ENCODE data around the gene ZNF385B. TPM values are rescaled to one million over a fixed set of nuclear protein-coding genes. Genes with fewer than 3 reads are reported as not detected.
A peak's percentile ranks its signal among the peaks of the same experiment; 100 is the strongest.

The ZNF385B gene
- total RNA-seq, 1 donor, result 1.1 TPM

DNA sequence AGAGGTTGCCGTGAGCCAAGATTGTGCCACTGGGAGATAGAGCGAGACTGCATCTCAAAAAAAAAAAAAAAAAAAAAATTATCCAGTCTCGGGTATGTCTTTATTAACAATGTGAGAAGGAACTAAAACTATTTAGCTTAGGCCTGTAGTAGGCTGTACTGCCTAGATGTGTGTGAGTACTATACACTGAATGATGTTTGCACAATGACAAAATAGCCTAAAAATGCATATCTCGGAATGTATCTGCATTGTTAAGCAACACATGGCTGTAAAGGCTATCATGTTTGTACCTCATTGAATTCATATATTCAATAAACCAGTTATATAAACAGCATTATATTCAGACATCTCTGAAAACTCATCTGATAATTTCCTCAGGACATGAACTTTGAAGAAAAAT, 405.6 kb downstream of the ZNF385B start:
- Histone ChIP-seq H3K4me3 (ENCODE audit: insufficient read depth, low read length) (no peak overlapping the region), H3K27ac (ENCODE audit: low read depth, low read length) (peak overlapping the region; percentile 68), H3K79me2 (ENCODE audit: insufficient read depth, low read length) (no peaks in the 10 kb centered on the region), H3K4me1 (ENCODE audit: insufficient read depth, low read length) (peaks cover 29% of the 10 kb centered on the region), H3K4me2 (ENCODE audit: insufficient read depth, low read length) (no peak overlapping the region), H3K36me3 (ENCODE audit: insufficient read depth, low read length) (no peaks in the 10 kb centered on the region), H4K20me1 (ENCODE audit: insufficient read depth, low read length) (no peaks in the 10 kb centered on the region), H2AFZ (ENCODE audit: low read length) (no peak overlapping the region), H3K9me3 (ENCODE audit: low read depth, low read length) (peaks cover 2% of the 10 kb centered on the region), H3K27me3 (ENCODE audit: insufficient read depth, low read length) (no peaks in the 10 kb centered on the region)
- TF ChIP-seq, protein P1, sequence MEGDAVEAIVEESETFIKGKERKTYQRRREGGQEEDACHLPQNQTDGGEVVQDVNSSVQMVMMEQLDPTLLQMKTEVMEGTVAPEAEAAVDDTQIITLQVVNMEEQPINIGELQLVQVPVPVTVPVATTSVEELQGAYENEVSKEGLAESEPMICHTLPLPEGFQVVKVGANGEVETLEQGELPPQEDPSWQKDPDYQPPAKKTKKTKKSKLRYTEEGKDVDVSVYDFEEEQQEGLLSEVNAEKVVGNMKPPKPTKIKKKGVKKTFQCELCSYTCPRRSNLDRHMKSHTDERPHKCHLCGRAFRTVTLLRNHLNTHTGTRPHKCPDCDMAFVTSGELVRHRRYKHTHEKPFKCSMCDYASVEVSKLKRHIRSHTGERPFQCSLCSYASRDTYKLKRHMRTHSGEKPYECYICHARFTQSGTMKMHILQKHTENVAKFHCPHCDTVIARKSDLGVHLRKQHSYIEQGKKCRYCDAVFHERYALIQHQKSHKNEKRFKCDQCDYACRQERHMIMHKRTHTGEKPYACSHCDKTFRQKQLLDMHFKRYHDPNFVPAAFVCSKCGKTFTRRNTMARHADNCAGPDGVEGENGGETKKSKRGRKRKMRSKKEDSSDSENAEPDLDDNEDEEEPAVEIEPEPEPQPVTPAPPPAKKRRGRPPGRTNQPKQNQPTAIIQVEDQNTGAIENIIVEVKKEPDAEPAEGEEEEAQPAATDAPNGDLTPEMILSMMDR (IDR thresholded peaks at IDR 0.05; ENCODE audit: extremely low read depth, low read depth, low read length), result no peak
- no peak for DNase-seq (ENCODE audit: insufficient read length, low spot score, missing footprints)

- no peak overlapping the region for H3K4me2 ChIP-seq (ENCODE audit: insufficient read depth, low read length)
- H3K4me3 ChIP-seq (ENCODE audit: insufficient read depth, low read length), result no peak overlapping the region
- no peaks in the 10 kb centered on the region for H4K20me1 ChIP-seq (ENCODE audit: insufficient read depth, low read length)
- H3K79me2 ChIP-seq (ENCODE audit: insufficient read depth, low read length), result no peaks in the 10 kb centered on the region
- H3K9me3 ChIP-seq (ENCODE audit: low read depth, low read length), result no peaks in the 10 kb centered on the region
- H3K27ac ChIP-seq (ENCODE audit: low read depth, low read length), result peak overlapping the region; percentile 68
- no peak for DNase-seq (ENCODE audit: insufficient read length, low spot score, missing footprints)
- peak overlapping the region; percentile 37 for H2AFZ ChIP-seq (ENCODE audit: low read length)
- H3K27me3 ChIP-seq (ENCODE audit: insufficient read depth, low read length), result no peaks in the 10 kb centered on the region
- H3K4me1 ChIP-seq (ENCODE audit: insufficient read depth, low read length), result peaks cover 24% of the 10 kb centered on the region
- TF ChIP-seq, protein P1 (IDR thresholded peaks at IDR 0.05; ENCODE audit: extremely low read depth, low read depth, low read length), result no peak
- no peaks in the 10 kb centered on the region for H3K36me3 ChIP-seq (ENCODE audit: insufficient read depth, low read length)
Observed at GRCh38 chr2:179455172-179455524, 406.3 kb downstream of the ZNF385B start.

DNA sequence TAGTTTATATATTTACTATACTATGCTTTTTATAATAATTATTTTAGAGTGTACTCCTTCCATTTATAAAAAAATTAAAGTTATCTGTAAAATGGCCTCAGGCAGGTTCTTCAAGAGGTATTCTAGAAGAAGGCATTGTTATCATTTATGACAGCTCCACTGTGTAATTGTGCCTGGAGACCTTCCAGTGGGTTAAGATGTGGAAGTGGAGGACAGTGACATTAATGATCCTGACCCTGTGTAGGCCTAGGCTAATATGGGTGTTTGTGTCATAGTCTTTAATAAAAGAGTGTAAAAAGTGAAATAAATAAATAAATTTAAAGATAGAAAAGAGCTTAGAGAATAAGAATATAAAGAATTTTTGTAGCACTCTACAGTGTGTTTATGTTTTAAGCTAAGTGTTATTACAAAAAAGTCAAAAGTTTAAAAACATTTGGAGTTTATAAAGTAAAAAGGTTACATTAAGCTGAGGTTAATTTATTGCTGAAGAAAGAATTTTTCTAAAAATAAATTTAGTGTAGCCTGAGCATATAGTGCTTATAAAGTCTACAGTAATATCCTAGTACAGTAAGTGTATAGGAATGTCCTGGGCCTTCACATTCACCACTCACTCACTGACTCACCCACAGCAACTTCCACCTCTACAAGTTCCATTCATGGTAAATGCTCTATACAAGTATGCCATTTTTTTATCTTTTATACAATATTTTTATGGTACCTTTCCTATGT, 406.8 kb downstream of the ZNF385B start:
- Histone ChIP-seq H2AFZ (ENCODE audit: low read length) (no peak overlapping the region), H3K27me3 (ENCODE audit: insufficient read depth, low read length) (no peaks in the 10 kb centered on the region), H3K9me3 (ENCODE audit: low read depth, low read length) (no peaks in the 10 kb centered on the region), H3K27ac (ENCODE audit: low read depth, low read length) (peak overlapping the region; percentile 68), H3K79me2 (ENCODE audit: insufficient read depth, low read length) (no peaks in the 10 kb centered on the region), H3K36me3 (ENCODE audit: insufficient read depth, low read length) (no peaks in the 10 kb centered on the region), H3K4me2 (ENCODE audit: insufficient read depth, low read length) (no peak overlapping the region), H3K4me3 (ENCODE audit: insufficient read depth, low read length) (no peak overlapping the region), H3K4me1 (ENCODE audit: insufficient read depth, low read length) (peaks cover 21% of the 10 kb centered on the region), H4K20me1 (ENCODE audit: insufficient read depth, low read length) (no peaks in the 10 kb centered on the region)
- peak; percentile 79 for DNase-seq (ENCODE audit: insufficient read length, low spot score, missing footprints)
- TF ChIP-seq, protein P1 (IDR thresholded peaks at IDR 0.05; ENCODE audit: extremely low read depth, low read depth, low read length), result no peak

- H2AFZ ChIP-seq (ENCODE audit: low read length), result no peak overlapping the region
- no peaks in the 10 kb centered on the region for H3K9me3 ChIP-seq (ENCODE audit: low read depth, low read length)
- no peaks in the 10 kb centered on the region for H4K20me1 ChIP-seq (ENCODE audit: insufficient read depth, low read length)
- peaks cover 4% of the 10 kb centered on the region for H3K4me1 ChIP-seq (ENCODE audit: insufficient read depth, low read length)
- no peak for DNase-seq (ENCODE audit: insufficient read length, low spot score, missing footprints)
- H3K4me2 ChIP-seq (ENCODE audit: insufficient read depth, low read length), result no peak overlapping the region
- H3K4me3 ChIP-seq (ENCODE audit: insufficient read depth, low read length), result no peak overlapping the region
- H3K27me3 ChIP-seq (ENCODE audit: insufficient read depth, low read length), result no peaks in the 10 kb centered on the region
- no peaks in the 10 kb centered on the region for H3K36me3 ChIP-seq (ENCODE audit: insufficient read depth, low read length)
- H3K27ac ChIP-seq (ENCODE audit: low read depth, low read length), result no peak overlapping the region
- no peaks in the 10 kb centered on the region for H3K79me2 ChIP-seq (ENCODE audit: insufficient read depth, low read length)
- TF ChIP-seq, protein P1 (IDR thresholded peaks at IDR 0.05; ENCODE audit: extremely low read depth, low read depth, low read length), result no peak
Observed at GRCh38 chr2:179449010-179449409, 412.4 kb downstream of the ZNF385B start.

All from osteoblast (primary cell).